Neural cell (in vitro differentiated cells): ENCODE measurements around the gene RASSF8. TPM values are rescaled to one million over a fixed set of nuclear protein-coding genes. Genes with fewer than 3 reads are reported as not detected.

Experiments
- H2AFZ ChIP-seq: fragments of 200-600, 300-800 bp; sonication (generic), shearing (Covaris generic); 2 replicates; pipeline ENCODE4 v1.6.0; 2014; ENCODE audit warnings: low read depth, mild to moderate bottlenecking, antibody characterized with exemption, low read length, moderate library complexity
- H3F3A ChIP-seq: fragments of 200-600 bp; shearing (Covaris generic); 2 replicates; pipeline ENCODE4 v1.6.1; 2016; ENCODE audit warnings: mild to moderate bottlenecking, moderate library complexity, mixed read lengths, antibody characterized with exemption, low read length; ENCODE audit not compliant: insufficient read depth, poor library complexity, severe bottlenecking
- H3K27ac ChIP-seq: fragments of 200-600, 300-800 bp; sonication (generic), shearing (Covaris generic); 2 replicates; pipeline ENCODE4 v1.5.1; 2014; ENCODE audit warnings: mild to moderate bottlenecking, low read length, moderate library complexity
- H3K27me3 ChIP-seq: fragments of 300-800, 200-600 bp; sonication (generic), shearing (Covaris generic); 2 replicates; pipeline ENCODE4 v1.6.0; 2014; ENCODE audit warnings: mild to moderate bottlenecking, low read depth, low read length, moderate library complexity; ENCODE audit not compliant: insufficient read depth
- H3K36me3 ChIP-seq: fragments of 300-800, 200-600 bp; sonication (generic), shearing (Covaris generic); 2 replicates; pipeline ENCODE4 v1.5.1; 2014; ENCODE audit warnings: mild to moderate bottlenecking, antibody characterized with exemption, low read length, moderate library complexity; ENCODE audit not compliant: insufficient read depth
- H3K4me2 ChIP-seq: fragments of 300-800, 200-600 bp; sonication (generic), shearing (Covaris generic); 2 replicates; pipeline ENCODE4 v1.6.0; 2014; ENCODE audit warnings: mild to moderate bottlenecking, low read length
- H3K4me3 ChIP-seq: fragments of 300-800, 200-600 bp; sonication (generic), shearing (Covaris generic); 2 replicates; pipeline ENCODE4 v1.5.1; 2014; ENCODE audit warnings: mild to moderate bottlenecking, low read length, moderate library complexity
- H3K79me2 ChIP-seq: fragments of 200-600 bp; shearing (Covaris generic); replicated peaks from 2 replicates; pipeline ENCODE4 v1.6.0; 2014; ENCODE audit warnings: mild to moderate bottlenecking, low read length, moderate library complexity; ENCODE audit not compliant: insufficient read depth
- H3K9ac ChIP-seq: fragments of 300-800, 200-600 bp; sonication (generic), shearing (Covaris generic); 2 replicates; pipeline ENCODE4 v1.6.1; 2016; ENCODE audit warnings: mild to moderate bottlenecking, low read length, mixed read lengths
- H3K9me2 ChIP-seq: fragments of 200-600 bp; shearing (Covaris generic); 2 replicates; pipeline ENCODE4 v1.6.1; 2016; ENCODE audit warnings: mild to moderate bottlenecking, low read length, mixed read lengths; ENCODE audit not compliant: insufficient read depth
- H3K9me3 ChIP-seq: fragments of 200-600, 300-800 bp; sonication (generic), shearing (Covaris generic); 2 replicates; pipeline ENCODE4 v1.6.1; 2016; ENCODE audit warnings: mild to moderate bottlenecking, mixed run types, low read length, moderate library complexity, mixed read lengths
- H4K20me1 ChIP-seq: fragments of 200-600 bp; shearing (Covaris generic); 2 replicates; pipeline ENCODE4 v1.6.1; 2016; ENCODE audit warnings: mild to moderate bottlenecking, mixed run types; ENCODE audit not compliant: insufficient read depth
- EP300 ChIP-seq: fragments of 450-650 bp; conservative IDR thresholded peaks from 2 replicates; pipeline ENCODE4 v1.6.1; 2014; ENCODE audit warnings: antibody characterized with exemption, mild to moderate bottlenecking, moderate library complexity; ENCODE audit not compliant: poor library complexity, severe bottlenecking
- EZH2 ChIP-seq: fragments of 200-600, 300-800 bp; shearing (Covaris generic), sonication (generic); IDR thresholded peaks from 2 replicates; pipeline ENCODE4 v1.6.1; 2014; ENCODE audit warnings: antibody characterized with exemption, low read length, borderline replicate concordance, mild to moderate bottlenecking; ENCODE audit not compliant: insufficient read depth, poor library complexity, severe bottlenecking
- MXI1 ChIP-seq: fragments of 450-650 bp; conservative IDR thresholded peaks from 2 replicates; pipeline ENCODE4 v1.6.1; 2014; ENCODE audit warnings: antibody characterized with exemption, mild to moderate bottlenecking; ENCODE audit not compliant: poor library complexity, severe bottlenecking
- POLR2AphosphoS5 ChIP-seq: IDR thresholded peaks from 2 replicates; pipeline ENCODE4 v1.6.1; 2012
- RAD21 ChIP-seq: fragments of 450-650 bp; conservative IDR thresholded peaks from 2 replicates; pipeline ENCODE4 v1.6.1; 2014; ENCODE audit warnings: antibody characterized with exemption, mild to moderate bottlenecking, moderate library complexity
- REST ChIP-seq: IDR thresholded peaks from 2 replicates; pipeline ENCODE4 v1.6.1; 2012; ENCODE audit warnings: borderline replicate concordance
- SMC3 ChIP-seq: fragments of 450-650 bp; conservative IDR thresholded peaks from 2 replicates; pipeline ENCODE4 v1.6.1; 2014; ENCODE audit warnings: antibody characterized with exemption, mild to moderate bottlenecking, moderate library complexity; ENCODE audit not compliant: poor library complexity
- TAF1 ChIP-seq: IDR thresholded peaks from 2 replicates; pipeline ENCODE4 v1.6.1; 2012; ENCODE audit warnings: low read depth
- polyA plus RNA-seq: library from polyadenylated mRNA; depleted of rRNA; stranded (reverse); fragments of >200 nt; gene quantifications from 2 replicates; pipeline ENCODE4 v1.2.3, GENCODE V29; 2014
- TF ChIP-seq, protein P1 (sequence below): fragments of 450-650 bp; IDR thresholded peaks from 2 replicates; pipeline ENCODE4 v1.5.1; 2014; ENCODE audit warnings: antibody characterized with exemption, mild to moderate bottlenecking, moderate library complexity; ENCODE audit not compliant: poor library complexity, severe bottlenecking

RASSF8 gene
- polyA plus RNA-seq, 1 donor from 2014 or later, result 11.4 TPM

DNA sequence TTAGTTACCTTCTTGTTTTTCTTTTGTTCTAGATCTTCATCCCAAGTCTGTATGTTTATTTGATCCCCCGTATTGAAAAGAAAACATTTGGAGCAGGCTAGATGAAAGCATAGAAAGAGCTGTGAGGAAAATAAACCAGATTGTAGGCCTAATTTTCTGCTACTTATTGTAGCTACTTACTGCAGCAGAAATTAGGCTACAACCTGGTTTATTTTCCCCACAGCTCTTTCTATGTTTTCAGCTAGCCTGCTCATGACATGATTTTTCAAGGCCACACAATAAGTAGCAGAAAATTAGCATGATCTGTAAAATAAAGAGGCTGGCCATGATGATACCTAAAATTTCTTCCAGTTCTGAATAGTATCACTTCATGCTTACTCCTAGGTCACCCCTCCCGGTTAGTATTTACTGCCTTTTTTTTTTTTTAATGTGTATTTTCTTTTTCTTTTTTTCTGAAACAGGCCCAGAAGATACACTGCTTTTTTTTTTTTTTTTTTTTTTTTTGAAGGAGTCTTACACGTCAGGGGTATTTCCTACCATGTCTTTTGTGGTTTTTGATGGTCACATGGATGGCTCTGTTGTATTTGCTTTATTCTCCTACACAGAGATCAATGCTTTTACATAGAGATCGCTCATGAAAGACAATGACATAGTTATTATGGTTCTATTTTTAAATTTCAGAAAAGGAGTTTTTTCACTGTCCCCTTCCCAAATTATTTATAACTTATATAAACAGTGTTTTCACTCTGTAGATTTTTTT lies 134.0 kb downstream of the RASSF8 start:
- no peaks in the 10 kb centered on the region for H3K36me3 ChIP-seq
- H4K20me1 ChIP-seq, result no peaks in the 10 kb centered on the region
- no peak overlapping the region for H3K27ac ChIP-seq
- no peak overlapping the region for H3K4me2 ChIP-seq
- no peaks in the 10 kb centered on the region for H3K9me2 ChIP-seq
- H3K4me3 ChIP-seq, result no peak overlapping the region
- H3F3A ChIP-seq, result no peaks in the 10 kb centered on the region
- H3K79me2 ChIP-seq, result no peaks in the 10 kb centered on the region
- no peak for TF ChIP-seq EP300
- TF ChIP-seq REST, result no peak
- TF ChIP-seq, protein P1, sequence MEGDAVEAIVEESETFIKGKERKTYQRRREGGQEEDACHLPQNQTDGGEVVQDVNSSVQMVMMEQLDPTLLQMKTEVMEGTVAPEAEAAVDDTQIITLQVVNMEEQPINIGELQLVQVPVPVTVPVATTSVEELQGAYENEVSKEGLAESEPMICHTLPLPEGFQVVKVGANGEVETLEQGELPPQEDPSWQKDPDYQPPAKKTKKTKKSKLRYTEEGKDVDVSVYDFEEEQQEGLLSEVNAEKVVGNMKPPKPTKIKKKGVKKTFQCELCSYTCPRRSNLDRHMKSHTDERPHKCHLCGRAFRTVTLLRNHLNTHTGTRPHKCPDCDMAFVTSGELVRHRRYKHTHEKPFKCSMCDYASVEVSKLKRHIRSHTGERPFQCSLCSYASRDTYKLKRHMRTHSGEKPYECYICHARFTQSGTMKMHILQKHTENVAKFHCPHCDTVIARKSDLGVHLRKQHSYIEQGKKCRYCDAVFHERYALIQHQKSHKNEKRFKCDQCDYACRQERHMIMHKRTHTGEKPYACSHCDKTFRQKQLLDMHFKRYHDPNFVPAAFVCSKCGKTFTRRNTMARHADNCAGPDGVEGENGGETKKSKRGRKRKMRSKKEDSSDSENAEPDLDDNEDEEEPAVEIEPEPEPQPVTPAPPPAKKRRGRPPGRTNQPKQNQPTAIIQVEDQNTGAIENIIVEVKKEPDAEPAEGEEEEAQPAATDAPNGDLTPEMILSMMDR, result no peak
- TF ChIP-seq MXI1, result no peak
- no peak for TF ChIP-seq EZH2
- TF ChIP-seq SMC3, result no peak
- no peak for TF ChIP-seq RAD21
- TF ChIP-seq TAF1, result no peak
- TF ChIP-seq POLR2AphosphoS5, result no peak
- no peak overlapping the region for H3K9ac ChIP-seq
- H3K9me3 ChIP-seq, result no peaks in the 10 kb centered on the region
- no peaks in the 10 kb centered on the region for H3K27me3 ChIP-seq
- no peak overlapping the region for H2AFZ ChIP-seq

GRCh38 chr12:26095186-26095585 lies 136.7 kb downstream of the RASSF8 start:
- Histone ChIP-seq H3K9ac (no peak overlapping the region), H2AFZ (no peak overlapping the region), H3K27me3 (no peaks in the 10 kb centered on the region), H3K4me3 (no peak overlapping the region), H3K27ac (no peak overlapping the region), H3K36me3 (no peaks in the 10 kb centered on the region), H3F3A (no peaks in the 10 kb centered on the region), H3K9me3 (no peaks in the 10 kb centered on the region), H3K79me2 (no peaks in the 10 kb centered on the region), H3K4me2 (no peak overlapping the region), H4K20me1 (no peaks in the 10 kb centered on the region), H3K9me2 (no peaks in the 10 kb centered on the region)
- TF ChIP-seq RAD21, result no peak
- no peak for TF ChIP-seq REST
- TF ChIP-seq, protein P1, result no peak
- no peak for TF ChIP-seq POLR2AphosphoS5
- no peak for TF ChIP-seq EZH2
- TF ChIP-seq SMC3, result no peak
- TF ChIP-seq MXI1, result no peak
- TF ChIP-seq EP300, result no peak
- TF ChIP-seq TAF1, result no peak
